ENCODE data around the gene TIAM2.

DNA sequence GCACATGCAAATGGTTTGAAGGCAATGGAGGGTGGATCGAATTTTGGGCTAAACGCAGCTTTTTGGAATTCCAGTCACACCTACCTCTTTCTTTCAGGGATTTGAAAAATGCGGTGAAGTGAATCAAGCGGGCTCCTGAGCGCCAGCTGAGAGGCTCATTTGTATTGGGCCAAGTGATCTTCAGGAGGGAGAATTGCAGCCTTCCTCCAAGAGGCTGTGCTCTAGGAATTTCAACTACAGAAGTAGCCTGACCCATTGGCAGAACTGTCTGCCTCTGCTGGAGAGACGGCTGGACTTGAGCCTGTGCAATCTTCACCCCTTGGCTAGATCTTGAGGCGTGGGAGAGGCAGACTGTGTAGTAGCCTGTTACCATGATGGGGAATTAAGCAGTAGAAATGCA lies 5.7 kb upstream of the TIAM2 start:
- TF ChIP-seq FOXP2 (optimal IDR thresholded peaks at IDR 0.05; ENCODE audit: control extremely low read depth, extremely low read length, insufficient read depth) (no peak), EZH2 (IDR thresholded peaks at IDR 0.05) (no peak)
